ENCODE measurements around the gene BACE2. TPM values are rescaled to one million over a fixed set of nuclear protein-coding genes. Genes with fewer than 3 reads are reported as not detected.

BACE2 gene
- total RNA-seq, 1 donor, result 85.8 TPM

GRCh38 chr21:41199588-41199987 lies 31.6 kb downstream of the BACE2 start:
- peaks cover 37% of the 10 kb centered on the region for H3K79me2 ChIP-seq (ENCODE audit: insufficient read depth, low read length)

GRCh38 chr21:41201385-41201784 lies 33.4 kb downstream of the BACE2 start:
- H3K4me1 ChIP-seq (ENCODE audit: insufficient read depth, low read length), result no peaks in the 10 kb centered on the region
- H3K4me3 ChIP-seq (ENCODE audit: insufficient read depth, low read length), result no peak overlapping the region
- H3K4me2 ChIP-seq (ENCODE audit: insufficient read depth, low read length), result no peak overlapping the region
- peaks cover 26% of the 10 kb centered on the region for H4K20me1 ChIP-seq (ENCODE audit: insufficient read depth, low read length)
- H3K27me3 ChIP-seq (ENCODE audit: insufficient read depth, low read length), result no peaks in the 10 kb centered on the region
- H3K36me3 ChIP-seq (ENCODE audit: insufficient read depth, low read length), result no peaks in the 10 kb centered on the region
- no peak overlapping the region for H3K27ac ChIP-seq (ENCODE audit: low read depth, low read length)
- peaks cover 31% of the 10 kb centered on the region for H3K79me2 ChIP-seq (ENCODE audit: insufficient read depth, low read length)
- no peak for DNase-seq (ENCODE audit: insufficient read length, low spot score, missing footprints)
- no peaks in the 10 kb centered on the region for H3K9me3 ChIP-seq (ENCODE audit: low read depth, low read length)
- H2AFZ ChIP-seq (ENCODE audit: low read length), result no peak overlapping the region
- TF ChIP-seq CTCF (IDR thresholded peaks at IDR 0.05; ENCODE audit: extremely low read depth, low read depth, low read length), result no peak

More at GRCh38 chr21:41199588-41199987, 31.6 kb downstream of the BACE2 start:
- no peaks in the 10 kb centered on the region for H3K9me3 ChIP-seq (ENCODE audit: low read depth, low read length)
- no peak overlapping the region for H3K27ac ChIP-seq (ENCODE audit: low read depth, low read length)
- no peak overlapping the region for H3K4me2 ChIP-seq (ENCODE audit: insufficient read depth, low read length)
- no peaks in the 10 kb centered on the region for H3K27me3 ChIP-seq (ENCODE audit: insufficient read depth, low read length)
- no peaks in the 10 kb centered on the region for H3K4me1 ChIP-seq (ENCODE audit: insufficient read depth, low read length)
- H3K36me3 ChIP-seq (ENCODE audit: insufficient read depth, low read length), result no peaks in the 10 kb centered on the region
- TF ChIP-seq CTCF (IDR thresholded peaks at IDR 0.05; ENCODE audit: extremely low read depth, low read depth, low read length), result no peak
- no peak overlapping the region for H3K4me3 ChIP-seq (ENCODE audit: insufficient read depth, low read length)
- H2AFZ ChIP-seq (ENCODE audit: low read length), result no peak overlapping the region
- no peak for DNase-seq (ENCODE audit: insufficient read length, low spot score, missing footprints)
- peaks cover 29% of the 10 kb centered on the region for H4K20me1 ChIP-seq (ENCODE audit: insufficient read depth, low read length)

GRCh38 chr21:41204736-41205135 lies 36.8 kb downstream of the BACE2 start:
- H3K4me2 ChIP-seq (ENCODE audit: insufficient read depth, low read length), result no peak overlapping the region
- no peak for DNase-seq (ENCODE audit: insufficient read length, low spot score, missing footprints)
- H2AFZ ChIP-seq (ENCODE audit: low read length), result no peak overlapping the region
- no peaks in the 10 kb centered on the region for H3K36me3 ChIP-seq (ENCODE audit: insufficient read depth, low read length)
- H3K79me2 ChIP-seq (ENCODE audit: insufficient read depth, low read length), result peaks cover 38% of the 10 kb centered on the region
- no peaks in the 10 kb centered on the region for H3K9me3 ChIP-seq (ENCODE audit: low read depth, low read length)
- H3K4me3 ChIP-seq (ENCODE audit: insufficient read depth, low read length), result no peak overlapping the region
- H3K27me3 ChIP-seq (ENCODE audit: insufficient read depth, low read length), result no peaks in the 10 kb centered on the region
- no peak overlapping the region for H3K27ac ChIP-seq (ENCODE audit: low read depth, low read length)
- H4K20me1 ChIP-seq (ENCODE audit: insufficient read depth, low read length), result peaks cover 39% of the 10 kb centered on the region
- H3K4me1 ChIP-seq (ENCODE audit: insufficient read depth, low read length), result peaks cover 13% of the 10 kb centered on the region
- no peak for TF ChIP-seq CTCF (IDR thresholded peaks at IDR 0.05; ENCODE audit: extremely low read depth, low read depth, low read length)

GRCh38 chr21:41207401-41208375 lies 39.7 kb downstream of the BACE2 start:
- DNase-seq (ENCODE audit: insufficient read length, low spot score, missing footprints), result peak; percentile 90
- H3K4me2 ChIP-seq (ENCODE audit: insufficient read depth, low read length), result peak overlapping the region; percentile 72
- peaks cover 13% of the 10 kb centered on the region for H3K4me1 ChIP-seq (ENCODE audit: insufficient read depth, low read length)
- peak overlapping the region; percentile 58 for H3K4me3 ChIP-seq (ENCODE audit: insufficient read depth, low read length)
- no peaks in the 10 kb centered on the region for H3K27me3 ChIP-seq (ENCODE audit: insufficient read depth, low read length)
- H3K36me3 ChIP-seq (ENCODE audit: insufficient read depth, low read length), result peaks cover 5% of the 10 kb centered on the region
- H2AFZ ChIP-seq (ENCODE audit: low read length), result peak overlapping the region; percentile 70
- H3K9me3 ChIP-seq (ENCODE audit: low read depth, low read length), result no peaks in the 10 kb centered on the region
- no peak for TF ChIP-seq CTCF (IDR thresholded peaks at IDR 0.05; ENCODE audit: extremely low read depth, low read depth, low read length)
- H3K27ac ChIP-seq (ENCODE audit: low read depth, low read length), result peak overlapping the region; percentile 77
- H3K79me2 ChIP-seq (ENCODE audit: insufficient read depth, low read length), result peaks cover 24% of the 10 kb centered on the region
- peaks cover 27% of the 10 kb centered on the region for H4K20me1 ChIP-seq (ENCODE audit: insufficient read depth, low read length)
